ENCODE results near the gene CPE. TPM values are rescaled to one million over a fixed set of nuclear protein-coding genes. Genes with fewer than 3 reads are reported as not detected.

Gene CPE
- total RNA-seq, 1 donor from 2014 or later, result 10.7 TPM

DNA sequence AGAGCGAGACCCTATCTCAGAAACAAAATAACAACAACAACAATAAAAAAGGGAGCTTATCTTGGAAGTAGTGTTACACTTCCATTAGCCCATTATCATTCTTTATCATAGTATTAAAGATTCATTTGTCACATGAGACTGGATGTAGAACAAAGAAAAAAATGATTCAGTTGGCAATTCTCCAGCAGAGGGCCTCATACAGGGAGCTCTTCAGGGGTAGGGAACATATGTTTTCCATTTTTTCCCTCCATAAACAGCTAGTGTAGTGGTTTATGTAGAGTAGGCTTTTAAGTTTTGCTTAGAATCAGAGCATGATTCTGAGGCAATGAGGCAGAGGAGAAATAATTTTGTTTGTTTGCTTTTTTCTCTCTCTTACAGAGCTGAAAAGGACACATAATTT is 5.8 kb downstream of the CPE start:
- TF ChIP-seq, protein P1, sequence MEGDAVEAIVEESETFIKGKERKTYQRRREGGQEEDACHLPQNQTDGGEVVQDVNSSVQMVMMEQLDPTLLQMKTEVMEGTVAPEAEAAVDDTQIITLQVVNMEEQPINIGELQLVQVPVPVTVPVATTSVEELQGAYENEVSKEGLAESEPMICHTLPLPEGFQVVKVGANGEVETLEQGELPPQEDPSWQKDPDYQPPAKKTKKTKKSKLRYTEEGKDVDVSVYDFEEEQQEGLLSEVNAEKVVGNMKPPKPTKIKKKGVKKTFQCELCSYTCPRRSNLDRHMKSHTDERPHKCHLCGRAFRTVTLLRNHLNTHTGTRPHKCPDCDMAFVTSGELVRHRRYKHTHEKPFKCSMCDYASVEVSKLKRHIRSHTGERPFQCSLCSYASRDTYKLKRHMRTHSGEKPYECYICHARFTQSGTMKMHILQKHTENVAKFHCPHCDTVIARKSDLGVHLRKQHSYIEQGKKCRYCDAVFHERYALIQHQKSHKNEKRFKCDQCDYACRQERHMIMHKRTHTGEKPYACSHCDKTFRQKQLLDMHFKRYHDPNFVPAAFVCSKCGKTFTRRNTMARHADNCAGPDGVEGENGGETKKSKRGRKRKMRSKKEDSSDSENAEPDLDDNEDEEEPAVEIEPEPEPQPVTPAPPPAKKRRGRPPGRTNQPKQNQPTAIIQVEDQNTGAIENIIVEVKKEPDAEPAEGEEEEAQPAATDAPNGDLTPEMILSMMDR (conservative IDR thresholded peaks at IDR 0.05; ENCODE audit: low read depth, low read length), result peak; percentile 17
- no peak for DNase-seq (ENCODE audit: low read depth)
- H3K4me3 ChIP-seq (ENCODE audit: low read depth, low read length), result no peak overlapping the region

DNA sequence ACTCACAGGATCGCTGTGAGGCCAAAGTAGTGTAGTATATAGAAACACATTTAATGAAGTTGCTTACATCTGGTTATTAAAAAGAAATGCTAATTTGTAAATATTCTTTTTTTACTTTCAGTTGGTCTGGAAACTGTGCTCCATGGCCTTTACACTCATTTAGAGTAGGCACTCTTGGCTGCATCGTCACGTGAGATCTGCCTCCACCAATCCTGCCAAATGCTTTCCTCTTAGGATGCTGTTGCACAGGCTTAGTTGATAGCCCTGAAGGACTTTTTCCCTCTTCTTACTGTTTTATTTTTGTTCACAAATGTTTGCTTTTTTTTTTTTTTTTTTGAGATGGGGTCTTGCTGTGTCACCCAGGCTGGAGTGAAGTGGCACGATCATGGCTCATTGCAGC is 6.3 kb downstream of the CPE start:
- TF ChIP-seq, protein P1 (conservative IDR thresholded peaks at IDR 0.05; ENCODE audit: low read depth, low read length), result no peak

DNA sequence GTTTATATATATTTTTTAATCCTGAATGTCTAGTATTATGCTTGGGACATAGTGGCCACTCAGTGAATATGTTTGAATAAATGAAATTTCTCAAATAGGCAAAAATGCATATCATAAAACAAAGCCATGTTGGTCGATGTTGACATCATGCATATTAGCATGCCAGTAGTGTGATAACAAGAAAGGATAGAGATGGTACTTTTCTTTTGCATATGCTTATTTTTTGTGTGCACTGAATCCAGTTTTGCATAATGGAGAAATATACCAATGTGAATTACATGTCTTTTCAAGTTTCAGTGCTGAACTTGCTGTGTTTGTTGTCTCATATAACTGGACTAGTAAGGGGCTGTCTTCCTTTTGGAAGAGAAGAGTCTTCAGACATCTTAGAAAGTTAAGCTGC is 7.5 kb downstream of the CPE start:
- TF ChIP-seq, protein P1 (conservative IDR thresholded peaks at IDR 0.05; ENCODE audit: low read depth, low read length), result no peak
- DNase-seq (ENCODE audit: low read depth), result no peak
- H3K4me3 ChIP-seq (ENCODE audit: low read depth, low read length), result no peak overlapping the region

More for the DNA sequence above, 6.3 kb downstream of the CPE start:
- H3K4me3 ChIP-seq (ENCODE audit: low read depth, low read length), result no peak overlapping the region
- no peak for DNase-seq (ENCODE audit: low read depth)

DNA sequence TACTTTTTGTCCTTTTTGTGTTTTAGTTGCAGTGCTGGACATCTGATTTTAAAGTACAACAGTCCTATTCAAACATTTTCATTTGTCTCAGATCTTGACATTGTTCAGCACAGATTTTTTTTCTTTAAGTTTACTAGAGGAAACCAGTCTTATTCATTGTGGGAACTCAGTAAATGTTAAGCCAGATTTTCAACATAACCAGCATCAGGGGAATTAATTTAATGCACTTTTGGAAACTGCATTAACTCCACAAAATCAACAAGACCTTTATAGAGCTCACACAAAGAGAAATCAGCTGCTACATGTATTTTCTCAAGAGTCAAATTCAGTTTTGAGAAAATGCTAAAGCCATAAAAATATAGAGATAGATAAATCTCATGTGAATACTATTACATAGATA is 9.9 kb downstream of the CPE start:
- no peak overlapping the region for H3K4me3 ChIP-seq (ENCODE audit: low read depth, low read length)
- DNase-seq (ENCODE audit: low read depth), result no peak
- TF ChIP-seq, protein P1 (conservative IDR thresholded peaks at IDR 0.05; ENCODE audit: low read depth, low read length), result no peak

DNA sequence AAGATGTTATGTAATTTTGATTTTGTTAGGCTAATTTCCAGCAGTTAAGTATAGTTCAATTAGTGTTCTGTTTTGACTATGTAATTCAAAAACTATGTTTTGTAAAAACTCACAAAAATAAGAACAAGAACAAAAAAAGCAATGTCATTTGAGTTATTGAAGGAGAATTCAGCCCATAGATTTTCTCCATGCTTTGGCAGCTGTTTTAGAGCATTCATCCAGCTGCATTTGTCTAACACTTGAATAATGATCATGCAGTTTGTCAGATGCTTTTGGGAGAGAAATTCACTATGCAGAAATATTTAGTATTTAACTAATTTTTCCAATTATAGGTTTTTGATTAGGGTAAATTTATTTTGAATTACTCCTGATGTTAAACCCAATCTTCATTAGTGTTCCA is 14.2 kb downstream of the CPE start:
- H3K4me3 ChIP-seq (ENCODE audit: low read depth, low read length), result no peak overlapping the region
- TF ChIP-seq, protein P1 (conservative IDR thresholded peaks at IDR 0.05; ENCODE audit: low read depth, low read length), result no peak
- no peak for DNase-seq (ENCODE audit: low read depth)

DNA sequence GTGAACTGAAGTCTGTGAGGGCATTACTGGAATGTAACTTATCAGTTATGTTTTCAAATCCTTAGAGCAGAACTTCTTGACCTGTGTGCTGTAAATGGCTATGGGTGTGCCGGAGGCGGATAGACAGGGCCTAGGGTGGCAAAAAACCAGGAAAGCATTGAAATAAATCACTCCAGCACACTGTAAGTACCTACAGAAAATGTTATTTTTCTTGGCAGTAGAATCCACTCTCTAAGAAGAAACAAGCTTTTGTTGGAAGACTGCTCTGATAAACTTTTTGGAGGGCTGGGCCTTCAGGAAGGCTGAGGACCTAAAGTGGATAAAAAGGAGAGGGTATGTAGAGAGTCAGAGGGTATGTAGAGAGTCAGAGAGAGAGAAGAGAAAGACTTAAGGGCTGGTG is 14.9 kb downstream of the CPE start:
- TF ChIP-seq, protein P1 (conservative IDR thresholded peaks at IDR 0.05; ENCODE audit: low read depth, low read length), result no peak
- DNase-seq (ENCODE audit: low read depth), result no peak
- H3K4me3 ChIP-seq (ENCODE audit: low read depth, low read length), result no peak overlapping the region

DNA sequence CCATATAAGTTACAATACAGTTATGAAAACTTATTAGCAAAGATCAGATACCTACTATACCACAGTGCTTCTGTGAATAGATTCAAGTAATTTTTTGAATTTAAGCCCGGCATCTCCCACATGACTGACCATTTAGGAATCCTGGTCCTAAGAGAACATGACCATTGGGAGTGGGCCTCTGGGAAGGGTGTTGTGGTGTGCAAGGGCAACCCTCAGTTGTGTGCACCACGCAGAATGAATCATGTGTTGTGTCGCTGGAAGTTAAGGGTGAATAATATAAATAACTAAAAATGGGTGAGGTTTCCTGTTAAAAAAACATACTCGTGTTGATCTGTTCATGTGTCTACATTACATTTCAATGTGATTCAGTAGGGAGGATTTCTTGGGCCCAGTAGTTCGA is 15.5 kb downstream of the CPE start:
- DNase-seq (ENCODE audit: low read depth), result no peak
- TF ChIP-seq, protein P1 (conservative IDR thresholded peaks at IDR 0.05; ENCODE audit: low read depth, low read length), result no peak
- no peak overlapping the region for H3K4me3 ChIP-seq (ENCODE audit: low read depth, low read length)
